C4-2B (cell line): ENCODE results near the gene MVK.

Experiments used
- ZFX ChIP-seq: fragments of 450-650 bp; IDR thresholded peaks from 2 replicates; pipeline ENCODE4 v1.6.1; 2017
- TF ChIP-seq, protein P1 (sequence below): fragments of 450-650 bp; conservative IDR thresholded peaks from 2 replicates; pipeline ENCODE4 v1.5.1; 2017; ENCODE audit warnings: mild to moderate bottlenecking

- TF ChIP-seq, protein P1, sequence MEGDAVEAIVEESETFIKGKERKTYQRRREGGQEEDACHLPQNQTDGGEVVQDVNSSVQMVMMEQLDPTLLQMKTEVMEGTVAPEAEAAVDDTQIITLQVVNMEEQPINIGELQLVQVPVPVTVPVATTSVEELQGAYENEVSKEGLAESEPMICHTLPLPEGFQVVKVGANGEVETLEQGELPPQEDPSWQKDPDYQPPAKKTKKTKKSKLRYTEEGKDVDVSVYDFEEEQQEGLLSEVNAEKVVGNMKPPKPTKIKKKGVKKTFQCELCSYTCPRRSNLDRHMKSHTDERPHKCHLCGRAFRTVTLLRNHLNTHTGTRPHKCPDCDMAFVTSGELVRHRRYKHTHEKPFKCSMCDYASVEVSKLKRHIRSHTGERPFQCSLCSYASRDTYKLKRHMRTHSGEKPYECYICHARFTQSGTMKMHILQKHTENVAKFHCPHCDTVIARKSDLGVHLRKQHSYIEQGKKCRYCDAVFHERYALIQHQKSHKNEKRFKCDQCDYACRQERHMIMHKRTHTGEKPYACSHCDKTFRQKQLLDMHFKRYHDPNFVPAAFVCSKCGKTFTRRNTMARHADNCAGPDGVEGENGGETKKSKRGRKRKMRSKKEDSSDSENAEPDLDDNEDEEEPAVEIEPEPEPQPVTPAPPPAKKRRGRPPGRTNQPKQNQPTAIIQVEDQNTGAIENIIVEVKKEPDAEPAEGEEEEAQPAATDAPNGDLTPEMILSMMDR: no peak
- TF ChIP-seq ZFX: no peak
Observed at GRCh38 chr12:109533487-109533740, 40.2 kb upstream of the MVK start.
